Measurements from ENCODE around the gene FRMD6. TPM values are rescaled to one million over a fixed set of nuclear protein-coding genes. Genes with fewer than 3 reads are reported as not detected.
A peak's percentile ranks its signal among the peaks of the same experiment; 100 is the strongest.

FRMD6 gene
- total and polyA plus RNA-seq, 10 of the 15 experiments (the other 5 are each of a cell fraction or from before 2014, with no cell fraction given) = 0.86 to 7.8 (median 3.3) TPM

DNA sequence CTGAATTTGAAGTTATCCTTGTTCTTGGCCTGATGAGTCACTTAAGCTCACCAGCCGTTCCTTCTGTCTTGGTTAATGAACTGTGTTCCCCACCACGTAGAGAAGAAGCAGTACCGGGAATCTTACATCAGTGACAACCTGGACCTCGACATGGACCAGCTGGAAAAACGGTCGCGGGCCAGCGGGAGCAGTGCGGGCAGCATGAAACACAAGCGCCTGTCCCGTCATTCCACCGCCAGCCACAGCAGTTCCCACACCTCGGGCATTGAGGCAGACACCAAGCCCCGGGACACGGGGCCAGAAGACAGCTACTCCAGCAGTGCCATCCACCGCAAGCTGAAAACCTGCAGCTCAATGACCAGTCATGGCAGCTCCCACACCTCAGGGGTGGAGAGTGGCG lies 68.2 kb downstream of the FRMD6 start (continued):
- TF ChIP-seq, protein P1, sequence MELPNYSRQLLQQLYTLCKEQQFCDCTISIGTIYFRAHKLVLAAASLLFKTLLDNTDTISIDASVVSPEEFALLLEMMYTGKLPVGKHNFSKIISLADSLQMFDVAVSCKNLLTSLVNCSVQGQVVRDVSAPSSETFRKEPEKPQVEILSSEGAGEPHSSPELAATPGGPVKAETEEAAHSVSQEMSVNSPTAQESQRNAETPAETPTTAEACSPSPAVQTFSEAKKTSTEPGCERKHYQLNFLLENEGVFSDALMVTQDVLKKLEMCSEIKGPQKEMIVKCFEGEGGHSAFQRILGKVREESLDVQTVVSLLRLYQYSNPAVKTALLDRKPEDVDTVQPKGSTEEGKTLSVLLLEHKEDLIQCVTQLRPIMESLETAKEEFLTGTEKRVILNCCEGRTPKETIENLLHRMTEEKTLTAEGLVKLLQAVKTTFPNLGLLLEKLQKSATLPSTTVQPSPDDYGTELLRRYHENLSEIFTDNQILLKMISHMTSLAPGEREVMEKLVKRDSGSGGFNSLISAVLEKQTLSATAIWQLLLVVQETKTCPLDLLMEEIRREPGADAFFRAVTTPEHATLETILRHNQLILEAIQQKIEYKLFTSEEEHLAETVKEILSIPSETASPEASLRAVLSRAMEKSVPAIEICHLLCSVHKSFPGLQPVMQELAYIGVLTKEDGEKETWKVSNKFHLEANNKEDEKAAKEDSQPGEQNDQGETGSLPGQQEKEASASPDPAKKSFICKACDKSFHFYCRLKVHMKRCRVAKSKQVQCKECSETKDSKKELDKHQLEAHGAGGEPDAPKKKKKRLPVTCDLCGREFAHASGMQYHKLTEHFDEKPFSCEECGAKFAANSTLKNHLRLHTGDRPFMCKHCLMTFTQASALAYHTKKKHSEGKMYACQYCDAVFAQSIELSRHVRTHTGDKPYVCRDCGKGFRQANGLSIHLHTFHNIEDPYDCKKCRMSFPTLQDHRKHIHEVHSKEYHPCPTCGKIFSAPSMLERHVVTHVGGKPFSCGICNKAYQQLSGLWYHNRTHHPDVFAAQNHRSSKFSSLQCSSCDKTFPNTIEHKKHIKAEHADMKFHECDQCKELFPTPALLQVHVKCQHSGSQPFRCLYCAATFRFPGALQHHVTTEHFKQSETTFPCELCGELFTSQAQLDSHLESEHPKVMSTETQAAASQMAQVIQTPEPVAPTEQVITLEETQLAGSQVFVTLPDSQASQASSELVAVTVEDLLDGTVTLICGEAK (IDR thresholded peaks at IDR 0.05; ENCODE audit: borderline replicate concordance) = no peak
- TF ChIP-seq ZNF622 (IDR thresholded peaks at IDR 0.05) = no peak

DNA sequence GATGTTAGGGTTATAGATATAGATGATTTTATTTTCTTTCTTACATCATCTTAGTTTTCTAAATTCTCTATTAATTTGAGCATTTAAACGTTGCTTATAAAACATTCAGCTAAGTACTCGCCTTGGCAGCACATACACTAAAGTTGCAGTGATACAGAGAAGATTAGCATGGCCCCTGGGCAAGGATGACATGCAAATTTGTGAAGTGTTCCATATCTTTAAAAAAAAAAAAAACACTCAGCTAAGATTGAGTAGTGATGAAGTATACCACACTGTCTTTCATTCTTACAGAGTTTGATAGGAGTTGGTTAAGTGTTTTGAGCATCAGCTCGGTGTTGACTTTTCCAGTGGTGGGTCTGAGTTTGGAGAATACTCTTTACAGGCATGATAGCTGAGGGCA lies 72.3 kb downstream of the FRMD6 start:
- Histone ChIP-seq H3K4me3 (no peak overlapping the region), H3K79me2 (ENCODE audit: control insufficient read depth, insufficient read depth, low read length) (no peaks in the 10 kb centered on the region), H4K20me1 (ENCODE audit: control insufficient read depth, insufficient read depth) (no peaks in the 10 kb centered on the region), H2AFZ (ENCODE audit: control insufficient read depth, low read depth, low read length) (no peak overlapping the region), H3K27me3 (replicated peaks in 1 of 2; ENCODE audit: control insufficient read depth in 2 of 2, insufficient read depth in 2 of 2, low read length in 1 of 2) (no peaks in the 10 kb centered on the region), H3K27ac (ENCODE audit: control insufficient read depth, insufficient read depth) (no peak overlapping the region), H3K4me1 (ENCODE audit: control insufficient read depth, insufficient read depth, low read length) (no peaks in the 10 kb centered on the region), H3K9me3 (replicated peaks; ENCODE audit: control insufficient read depth, insufficient read depth, low read length) (no peaks in the 10 kb centered on the region; the same call in 2 of the 3 replicates), H3K4me2 (ENCODE audit: control insufficient read depth, insufficient read depth) (no peak overlapping the region), H3K9ac (ENCODE audit: control insufficient read depth, insufficient read depth, low read length) (no peak overlapping the region), H3K36me3 (ENCODE audit: control insufficient read depth in 2 of 2, insufficient read depth in 2 of 2, low read length in 1 of 2) (no peaks in the 10 kb centered on the region)
- no peak for FAIRE-seq
- WGBS (ENCODE audit: insufficient coverage, insufficient replicate concordance, low lambda C conversion rate, missing lambda C conversion rate) = 37% methylated on average over 3 of the region's 3 CpGs
- intact Hi-C loops (cut with micrococcal nuclease; ENCODE audit: unreplicated experiment) (no loop called here), in situ Hi-C loops (cut with MboI) (no loop called here)
- POLR2A ChIA-PET = no interaction called here
- no peak for DNase-seq (ENCODE audit: low read depth, low spot score)
- SMC1A ChIA-PET (ENCODE audit: uncharacterized antibody, unreplicated experiment) = no interaction called here
- RAD21 ChIA-PET (ENCODE audit: unreplicated experiment) = no interaction called here
- no TSS peak for BruUV-seq (replicated peaks)
- ATAC-seq = peak; percentile 68
- CTCF ChIA-PET = no interaction called here
- TF ChIP-seq, protein P2, sequence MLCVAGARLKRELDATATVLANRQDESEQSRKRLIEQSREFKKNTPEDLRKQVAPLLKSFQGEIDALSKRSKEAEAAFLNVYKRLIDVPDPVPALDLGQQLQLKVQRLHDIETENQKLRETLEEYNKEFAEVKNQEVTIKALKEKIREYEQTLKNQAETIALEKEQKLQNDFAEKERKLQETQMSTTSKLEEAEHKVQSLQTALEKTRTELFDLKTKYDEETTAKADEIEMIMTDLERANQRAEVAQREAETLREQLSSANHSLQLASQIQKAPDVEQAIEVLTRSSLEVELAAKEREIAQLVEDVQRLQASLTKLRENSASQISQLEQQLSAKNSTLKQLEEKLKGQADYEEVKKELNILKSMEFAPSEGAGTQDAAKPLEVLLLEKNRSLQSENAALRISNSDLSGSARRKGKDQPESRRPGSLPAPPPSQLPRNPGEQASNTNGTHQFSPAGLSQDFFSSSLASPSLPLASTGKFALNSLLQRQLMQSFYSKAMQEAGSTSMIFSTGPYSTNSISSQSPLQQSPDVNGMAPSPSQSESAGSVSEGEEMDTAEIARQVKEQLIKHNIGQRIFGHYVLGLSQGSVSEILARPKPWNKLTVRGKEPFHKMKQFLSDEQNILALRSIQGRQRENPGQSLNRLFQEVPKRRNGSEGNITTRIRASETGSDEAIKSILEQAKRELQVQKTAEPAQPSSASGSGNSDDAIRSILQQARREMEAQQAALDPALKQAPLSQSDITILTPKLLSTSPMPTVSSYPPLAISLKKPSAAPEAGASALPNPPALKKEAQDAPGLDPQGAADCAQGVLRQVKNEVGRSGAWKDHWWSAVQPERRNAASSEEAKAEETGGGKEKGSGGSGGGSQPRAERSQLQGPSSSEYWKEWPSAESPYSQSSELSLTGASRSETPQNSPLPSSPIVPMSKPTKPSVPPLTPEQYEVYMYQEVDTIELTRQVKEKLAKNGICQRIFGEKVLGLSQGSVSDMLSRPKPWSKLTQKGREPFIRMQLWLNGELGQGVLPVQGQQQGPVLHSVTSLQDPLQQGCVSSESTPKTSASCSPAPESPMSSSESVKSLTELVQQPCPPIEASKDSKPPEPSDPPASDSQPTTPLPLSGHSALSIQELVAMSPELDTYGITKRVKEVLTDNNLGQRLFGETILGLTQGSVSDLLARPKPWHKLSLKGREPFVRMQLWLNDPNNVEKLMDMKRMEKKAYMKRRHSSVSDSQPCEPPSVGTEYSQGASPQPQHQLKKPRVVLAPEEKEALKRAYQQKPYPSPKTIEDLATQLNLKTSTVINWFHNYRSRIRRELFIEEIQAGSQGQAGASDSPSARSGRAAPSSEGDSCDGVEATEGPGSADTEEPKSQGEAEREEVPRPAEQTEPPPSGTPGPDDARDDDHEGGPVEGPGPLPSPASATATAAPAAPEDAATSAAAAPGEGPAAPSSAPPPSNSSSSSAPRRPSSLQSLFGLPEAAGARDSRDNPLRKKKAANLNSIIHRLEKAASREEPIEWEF (IDR thresholded peaks at IDR 0.05; ENCODE audit: insufficient replicate concordance, low read depth, low read length) = no peak
- TF ChIP-seq CEBPB (IDR thresholded peaks at IDR 0.05; ENCODE audit: borderline replicate concordance in 1 of 2, low read depth in 2 of 2, low read length in 2 of 2) (no peak), POLR2AphosphoS2 (IDR thresholded peaks at IDR 0.05; ENCODE audit: low read depth, low read length) (no peak), TCF12 (IDR thresholded peaks at IDR 0.05; ENCODE audit: low read depth, low read length) (no peak), KDM1A (IDR thresholded peaks at IDR 0.05; ENCODE audit: borderline replicate concordance) (no peak), TAF1 (IDR thresholded peaks at IDR 0.05; ENCODE audit: borderline replicate concordance, low read depth, low read length) (no peak), SMARCA5 (IDR thresholded peaks at IDR 0.05) (no peak), NFXL1 (IDR thresholded peaks at IDR 0.05; ENCODE audit: borderline replicate concordance) (no peak), CBX3 (IDR thresholded peaks at IDR 0.05; ENCODE audit: borderline replicate concordance, low read depth) (no peak)
- TF ChIP-seq, protein P3, sequence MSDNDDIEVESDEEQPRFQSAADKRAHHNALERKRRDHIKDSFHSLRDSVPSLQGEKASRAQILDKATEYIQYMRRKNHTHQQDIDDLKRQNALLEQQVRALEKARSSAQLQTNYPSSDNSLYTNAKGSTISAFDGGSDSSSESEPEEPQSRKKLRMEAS (IDR thresholded peaks at IDR 0.05; ENCODE audit: low read depth, low read length) = no peak
